GM18519 (cell line): ENCODE measurements around the gene CAV3.

Source experiments
- ATAC-seq: cut with Tn5 transposase; IDR thresholded peaks from one replicate; pipeline ENCODE4 v1.9.1; 2021; ENCODE audit warnings: mild to moderate bottlenecking, moderate library complexity; ENCODE audit not compliant: unreplicated experiment, low FRiP score

Gene CAV3

DNA sequence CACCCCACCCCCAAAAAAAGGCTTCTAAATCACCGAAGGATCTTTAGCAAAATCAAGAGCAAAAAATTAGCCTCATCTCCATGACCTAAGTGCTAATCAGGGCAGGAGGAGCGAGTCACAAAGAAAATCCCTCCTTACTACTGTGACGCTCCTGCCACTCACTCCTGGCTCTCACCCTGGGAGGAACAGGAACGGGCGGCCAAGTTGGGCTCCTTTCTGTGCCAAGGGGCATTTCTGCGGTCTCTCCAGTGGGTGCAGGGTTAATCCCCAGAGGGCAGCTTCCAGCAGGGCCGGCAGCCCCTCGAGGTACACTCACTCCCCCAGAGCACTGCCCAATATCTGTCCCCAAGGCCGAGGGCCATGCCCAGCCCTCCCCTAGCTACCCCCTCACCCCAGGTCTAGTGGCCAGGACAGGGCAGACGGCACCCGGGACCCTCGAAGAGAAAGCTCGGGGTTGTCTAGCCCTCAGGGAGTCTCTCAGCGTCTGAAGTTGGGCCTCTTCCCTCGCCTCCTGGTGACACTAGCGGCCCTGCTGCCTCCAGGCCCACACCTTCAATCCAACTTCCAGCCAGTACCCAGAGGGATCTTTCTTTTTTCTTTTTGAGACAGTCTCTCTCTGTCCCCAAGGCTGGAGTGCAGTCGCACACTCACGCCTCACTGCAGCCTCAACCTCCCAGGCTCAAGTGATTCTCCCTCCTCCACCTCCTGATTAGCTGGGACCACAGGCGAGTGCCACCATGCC, 706 bp downstream of the CAV3 start:
- no peak for ATAC-seq

DNA sequence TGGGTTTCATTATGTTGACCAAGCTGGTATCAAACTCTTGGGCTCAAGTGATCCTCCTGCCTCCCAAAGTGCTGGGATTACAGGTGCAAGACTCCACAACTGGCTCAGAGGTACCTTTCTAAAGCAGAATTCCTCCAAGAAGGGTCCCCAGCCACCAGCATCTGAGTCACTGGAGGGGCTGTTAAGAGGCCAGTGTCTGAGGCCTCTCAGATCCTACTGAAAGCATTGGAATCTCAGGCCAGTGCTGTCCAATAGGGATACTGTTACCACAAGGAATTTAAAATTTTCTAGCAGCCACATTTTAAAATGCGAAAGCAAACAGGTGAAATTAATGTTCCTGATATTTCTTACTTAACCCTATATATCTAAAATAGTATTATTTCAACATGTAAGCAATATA, 1.3 kb downstream of the CAV3 start:
- no peak for ATAC-seq

DNA sequence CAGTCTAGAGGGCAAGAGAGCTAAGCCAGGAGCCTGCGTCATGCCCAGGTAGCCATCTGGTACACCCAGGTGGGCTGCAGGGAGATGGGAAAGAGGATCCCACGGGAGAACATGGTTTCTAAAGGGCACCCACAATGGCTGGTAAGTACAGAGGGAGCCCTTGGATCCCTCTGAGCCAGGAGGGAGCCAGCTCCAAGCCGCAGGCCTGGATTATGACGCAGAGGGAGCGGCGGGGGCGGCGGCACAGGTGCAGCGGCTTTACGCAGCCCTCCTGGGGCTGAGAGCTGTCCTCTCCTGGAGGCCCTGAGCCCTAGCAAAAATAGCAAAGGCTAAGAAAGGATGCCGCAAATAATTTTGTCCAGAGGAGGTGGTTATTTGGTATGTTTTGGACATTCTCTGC, 2.8 kb downstream of the CAV3 start:
- ATAC-seq = no peak

DNA sequence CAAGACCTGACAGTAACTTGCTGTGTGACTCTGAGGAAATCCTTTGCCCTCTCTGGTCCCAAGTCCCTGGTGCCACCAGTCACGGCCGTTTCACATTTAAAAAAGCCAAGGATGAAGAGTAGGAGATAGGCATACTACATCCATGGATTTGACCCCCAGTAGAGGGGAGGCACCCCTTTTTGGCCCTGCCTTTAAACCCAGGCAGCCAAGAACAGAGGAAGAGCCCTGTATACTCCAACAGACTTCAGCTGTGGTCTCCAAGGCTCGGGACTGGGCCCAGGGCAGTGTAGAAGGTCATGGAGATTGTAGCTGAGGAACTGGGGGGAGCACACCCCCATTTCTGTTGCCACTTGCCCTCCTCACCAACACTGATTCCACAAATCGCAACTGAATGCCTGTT, 3.7 kb downstream of the CAV3 start:
- no peak for ATAC-seq

DNA sequence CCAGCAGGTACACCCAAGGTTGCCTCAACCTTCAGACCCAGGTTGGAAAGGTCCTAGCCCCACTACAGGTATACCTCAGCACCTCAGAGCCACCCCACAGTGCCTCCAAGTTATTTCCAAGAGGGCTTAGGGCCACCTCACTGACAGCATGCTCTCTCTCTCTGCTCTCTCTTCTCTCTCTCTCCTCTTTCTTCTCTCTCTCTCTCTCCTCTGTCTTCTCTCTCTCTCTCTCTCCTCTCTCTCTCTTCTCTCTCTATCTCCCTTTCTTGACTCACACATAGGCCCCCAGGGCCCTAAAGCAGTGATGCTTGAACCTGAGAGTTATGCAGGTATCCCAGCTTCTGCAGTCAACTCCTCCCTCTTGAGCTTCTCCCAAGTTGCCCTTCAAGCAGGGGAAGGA, 4.2 kb downstream of the CAV3 start:
- no peak for ATAC-seq

DNA sequence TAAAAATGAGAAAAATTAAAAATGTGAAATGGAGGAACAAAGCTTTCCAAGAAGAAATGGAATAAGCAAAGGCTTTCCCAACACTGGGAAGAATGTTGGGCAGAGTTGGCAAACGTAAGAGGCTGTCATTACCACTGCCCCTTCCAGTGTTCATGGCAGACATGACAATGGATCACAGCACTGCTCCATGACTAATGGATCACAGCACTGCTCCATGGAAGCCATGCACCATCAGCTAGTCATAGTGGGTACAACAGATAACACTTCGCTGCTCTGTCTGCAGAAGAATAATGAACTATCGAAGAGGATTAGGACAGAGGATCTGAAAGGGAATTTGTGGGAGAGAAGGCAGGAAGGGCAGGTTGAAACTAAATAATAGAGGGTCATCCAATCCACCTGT, 5.0 kb downstream of the CAV3 start:
- no peak for ATAC-seq

DNA sequence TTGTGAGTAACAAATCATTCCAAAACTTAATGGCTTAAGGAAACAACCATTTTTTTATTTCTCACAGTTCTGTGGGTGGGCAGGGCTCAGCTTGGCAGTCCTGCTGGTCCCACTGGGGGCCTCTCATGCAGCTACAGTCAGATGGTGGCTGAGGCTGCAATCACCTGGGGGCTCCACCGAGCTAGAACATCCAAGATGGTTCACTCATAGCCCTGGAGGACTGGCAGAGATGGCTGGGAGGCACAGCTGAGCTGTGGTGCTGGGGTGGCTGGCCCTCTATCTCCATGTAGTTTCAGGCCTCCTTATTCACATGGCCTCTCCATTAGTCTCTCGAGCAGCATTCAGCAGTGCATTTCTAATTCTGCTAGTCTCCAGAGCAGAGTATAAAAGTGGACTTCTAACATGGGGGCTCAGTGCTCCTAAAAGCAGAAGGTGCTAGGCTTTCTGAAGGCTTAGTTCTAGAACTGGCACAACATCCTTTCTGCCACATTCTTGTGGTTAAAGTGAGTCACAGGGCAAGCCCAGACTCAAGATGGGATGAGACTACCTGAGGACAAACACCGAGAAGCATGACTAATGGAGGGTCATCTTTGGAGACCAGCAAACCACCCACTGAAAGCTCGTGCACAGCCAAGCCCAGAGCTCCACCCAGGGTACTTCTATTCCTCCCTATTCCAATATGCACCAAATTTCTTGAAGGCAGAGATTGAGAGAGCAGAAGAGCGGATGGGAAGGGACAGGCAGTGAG, 6.3 kb downstream of the CAV3 start:
- ATAC-seq = no peak

DNA sequence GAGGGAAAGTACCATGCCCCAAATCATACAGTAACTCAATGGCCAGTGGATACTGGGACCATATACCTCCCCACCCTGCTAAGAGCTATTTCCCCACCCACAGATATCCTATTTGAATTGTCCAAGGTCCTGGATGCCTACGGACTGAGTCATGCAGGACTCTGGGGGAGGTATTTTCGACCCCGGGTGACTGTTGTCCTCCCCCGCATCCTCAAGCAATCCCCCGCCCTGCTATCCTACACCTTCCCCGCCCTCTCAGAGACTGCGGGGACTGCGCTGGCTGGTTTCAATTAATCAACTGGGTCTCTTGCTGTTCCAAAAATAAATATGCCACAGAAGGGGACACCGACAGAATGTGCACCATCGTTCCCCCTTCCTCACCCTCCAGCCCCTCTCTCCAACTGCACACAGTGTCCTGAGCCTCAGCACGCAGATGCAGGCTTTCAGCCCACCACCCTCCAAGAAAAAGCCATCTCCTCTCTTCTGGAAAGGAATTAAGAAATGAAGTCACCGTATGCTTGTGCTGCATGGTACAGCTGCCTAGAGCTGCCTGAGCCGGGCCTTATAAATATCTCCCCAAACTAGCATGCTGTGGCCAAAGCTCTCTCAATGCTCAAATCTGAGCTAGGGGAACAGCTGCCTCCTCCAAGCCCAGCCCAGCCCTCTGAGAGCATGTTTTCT, 8.1 kb downstream of the CAV3 start:
- no peak for ATAC-seq

DNA sequence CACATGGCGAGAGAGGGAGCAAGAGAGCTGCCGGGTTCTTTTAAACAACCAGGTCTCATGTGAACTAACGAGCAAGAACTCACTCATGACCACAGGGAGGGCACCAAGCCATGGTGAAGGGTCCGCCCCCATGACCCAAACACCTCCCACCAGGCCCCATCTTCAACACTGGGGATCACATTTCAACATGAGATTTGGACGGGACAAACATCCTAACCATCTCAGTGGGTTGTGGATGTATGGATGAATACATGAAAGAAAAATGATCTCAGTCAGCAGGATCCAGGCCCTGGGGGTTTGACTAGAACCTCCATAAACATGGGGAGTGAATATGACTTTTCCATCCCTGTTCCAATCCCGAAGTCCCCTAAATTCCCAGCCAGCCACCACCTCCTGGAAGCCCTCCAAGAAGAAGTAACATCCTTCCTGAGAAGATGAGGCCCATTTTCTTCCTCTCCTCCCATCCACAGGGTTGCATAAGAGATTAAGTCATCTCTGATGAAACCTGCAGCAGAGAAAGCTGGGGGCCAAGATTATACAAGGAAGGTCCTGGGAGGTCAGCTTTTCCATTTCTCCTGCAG, 9.5 kb downstream of the CAV3 start:
- ATAC-seq = no peak

DNA sequence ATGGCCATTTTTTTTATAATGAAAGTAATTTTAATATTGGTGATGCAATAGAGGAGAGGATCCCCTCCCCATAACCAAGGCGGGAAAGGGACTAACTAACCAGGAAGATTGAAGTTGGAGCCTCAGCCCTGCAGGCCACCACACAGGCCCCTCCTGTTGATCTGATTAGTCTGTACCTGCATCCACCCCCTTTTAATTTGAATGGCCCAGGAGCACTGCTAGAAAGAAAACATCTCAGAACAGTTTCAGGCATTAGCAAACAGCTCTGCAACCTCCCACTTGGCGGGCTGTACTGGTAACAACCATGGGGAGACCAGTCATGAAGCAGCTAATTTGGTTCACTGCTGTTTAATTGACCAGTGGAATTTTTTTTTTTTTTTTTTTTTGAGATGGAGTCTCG, 10.3 kb downstream of the CAV3 start:
- ATAC-seq = no peak

DNA sequence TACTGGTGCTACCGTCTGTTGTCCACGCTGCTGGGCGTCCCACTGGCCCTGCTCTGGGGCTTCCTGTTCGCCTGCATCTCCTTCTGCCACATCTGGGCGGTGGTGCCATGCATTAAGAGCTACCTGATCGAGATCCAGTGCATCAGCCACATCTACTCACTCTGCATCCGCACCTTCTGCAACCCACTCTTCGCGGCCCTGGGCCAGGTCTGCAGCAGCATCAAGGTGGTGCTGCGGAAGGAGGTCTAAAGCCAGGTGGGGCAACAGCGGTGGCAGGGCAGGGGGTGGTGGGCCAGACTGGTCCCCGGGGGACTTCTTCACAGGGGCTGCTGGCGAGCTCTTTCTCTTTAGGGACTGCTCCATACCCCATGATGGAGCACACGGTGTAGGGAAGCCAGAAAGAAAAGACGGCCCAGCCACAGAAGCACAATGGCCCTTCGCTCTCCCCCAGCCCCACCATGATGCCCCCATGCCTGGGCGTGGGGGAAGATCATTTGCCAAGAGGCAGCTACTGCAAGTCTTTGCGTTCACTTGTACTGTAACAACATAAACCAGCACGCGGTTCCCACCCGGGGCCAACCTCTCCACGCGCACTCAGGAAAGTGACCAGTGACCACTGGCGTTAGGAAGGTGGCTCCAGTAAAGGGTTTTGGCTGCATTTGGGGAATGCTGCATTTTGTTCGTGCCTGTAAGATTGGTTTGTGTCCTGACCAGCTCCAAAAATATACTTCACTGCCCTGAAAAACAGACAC, 12.2 kb downstream of the CAV3 start:
- ATAC-seq = no peak

DNA sequence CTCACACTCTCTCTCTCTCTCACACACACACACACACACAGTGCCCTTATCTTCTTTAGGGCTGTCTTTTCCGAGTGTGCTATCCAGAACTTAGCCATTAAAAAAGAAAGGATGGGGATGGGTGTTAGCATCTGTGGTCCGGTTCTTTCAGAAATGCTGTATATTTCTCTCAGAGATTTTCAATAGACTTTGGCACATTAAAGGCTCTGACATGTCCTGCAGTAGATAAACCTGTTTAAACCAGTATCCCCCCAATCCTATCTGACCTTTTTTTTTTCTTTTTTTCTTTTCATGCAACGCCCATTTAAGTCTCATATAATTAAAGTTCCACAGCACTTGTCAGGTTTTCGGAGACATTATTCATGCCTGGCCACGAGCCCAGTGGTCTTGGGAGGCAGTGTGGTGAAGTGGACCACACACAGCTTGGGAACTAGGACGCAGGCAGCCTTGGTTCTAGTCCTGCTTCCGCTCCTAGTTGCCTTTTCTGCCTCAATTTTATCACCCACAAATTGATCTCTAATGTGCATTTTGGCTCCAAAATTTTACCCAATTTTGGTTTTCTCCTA, 13.3 kb downstream of the CAV3 start:
- no peak for ATAC-seq

DNA sequence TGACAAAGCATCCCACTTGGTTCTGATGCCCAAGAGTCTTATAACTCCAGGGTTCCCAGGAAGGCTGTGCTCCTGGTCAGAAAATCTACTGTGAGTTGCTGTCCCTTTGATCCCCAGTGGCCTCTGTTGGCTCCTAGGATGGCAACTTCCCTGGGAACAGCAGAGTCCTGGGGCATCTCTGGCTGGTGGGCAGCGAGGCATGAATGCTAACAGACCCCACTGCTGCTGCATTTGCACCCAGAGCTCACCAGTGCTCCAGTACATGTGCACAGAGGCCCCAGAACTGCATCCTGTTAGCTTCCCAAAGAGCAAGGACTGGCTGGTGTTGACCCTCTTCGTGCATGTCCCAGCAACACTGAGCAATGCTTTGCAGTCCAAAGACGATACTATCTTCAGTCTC, 15.7 kb downstream of the CAV3 start:
- ATAC-seq = no peak

DNA sequence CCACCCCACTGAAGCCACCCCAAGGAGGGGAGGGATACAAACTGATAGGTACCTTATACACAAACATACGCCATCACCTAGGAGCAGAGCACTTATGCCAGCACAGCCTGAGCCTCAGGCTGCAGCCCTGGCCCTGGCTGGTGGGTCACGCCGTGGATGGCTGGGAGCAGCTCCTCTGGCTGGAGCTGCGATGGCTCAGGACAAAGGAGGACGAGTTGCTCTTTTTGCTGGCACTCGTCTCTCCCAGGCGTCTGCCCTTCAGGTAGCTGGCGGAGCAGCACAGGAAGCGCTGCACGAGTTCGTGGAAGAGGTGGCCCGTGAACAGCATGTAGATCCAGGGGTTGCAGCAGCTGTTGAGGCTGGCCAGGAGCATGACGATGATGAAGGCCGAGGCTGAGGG, 19.2 kb downstream of the CAV3 start:
- no peak for ATAC-seq

DNA sequence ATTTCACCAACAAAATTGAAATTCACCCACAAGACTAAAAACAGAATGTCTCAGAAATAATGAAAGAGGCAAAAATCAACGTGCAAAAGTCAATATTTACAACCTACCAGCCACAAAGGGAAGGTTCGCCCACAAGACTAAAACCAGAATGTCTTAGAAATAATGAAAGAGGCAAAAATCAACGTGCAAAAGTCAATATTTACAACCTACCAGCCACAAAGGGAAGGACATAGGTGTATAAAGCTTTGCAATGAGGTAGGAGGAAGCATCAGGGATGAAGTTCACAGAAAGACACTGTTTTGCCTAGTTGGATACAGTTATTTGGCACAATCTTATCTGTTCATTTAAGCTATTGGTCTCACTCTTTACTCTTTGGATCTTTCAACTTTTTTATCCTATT, 21.5 kb downstream of the CAV3 start:
- ATAC-seq = no peak

DNA sequence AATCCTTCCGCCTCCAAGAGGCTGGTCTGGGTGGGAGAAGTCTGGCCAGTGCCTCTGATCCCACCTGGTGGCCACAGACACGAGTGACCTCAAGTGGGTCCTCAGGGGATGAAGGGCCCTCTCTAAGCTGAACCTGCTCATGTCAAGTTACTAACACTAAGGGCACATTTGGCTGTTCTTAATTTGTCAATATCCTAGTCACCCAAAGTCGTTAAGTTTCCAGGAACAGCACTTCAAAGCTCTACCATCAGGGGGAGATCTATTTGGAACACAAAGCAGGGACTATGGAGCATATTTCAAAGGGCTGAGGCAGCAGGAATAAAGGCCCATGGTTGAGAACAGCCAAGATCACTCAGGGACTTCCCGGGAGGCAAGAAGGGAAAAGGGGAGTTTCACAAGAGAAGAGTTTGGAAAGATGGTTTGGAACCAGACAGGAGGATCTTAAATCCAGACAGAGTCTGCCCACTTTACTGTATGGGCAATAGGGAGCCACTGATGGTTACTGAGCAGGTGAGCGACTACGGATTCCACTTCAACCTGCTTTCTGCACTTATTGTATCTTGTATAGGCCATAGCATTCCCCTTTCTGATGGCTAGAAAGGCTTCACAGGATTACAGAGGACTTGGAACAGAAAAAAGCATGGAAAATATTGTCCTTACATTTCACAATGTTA, 22.1 kb downstream of the CAV3 start:
- ATAC-seq = no peak

DNA sequence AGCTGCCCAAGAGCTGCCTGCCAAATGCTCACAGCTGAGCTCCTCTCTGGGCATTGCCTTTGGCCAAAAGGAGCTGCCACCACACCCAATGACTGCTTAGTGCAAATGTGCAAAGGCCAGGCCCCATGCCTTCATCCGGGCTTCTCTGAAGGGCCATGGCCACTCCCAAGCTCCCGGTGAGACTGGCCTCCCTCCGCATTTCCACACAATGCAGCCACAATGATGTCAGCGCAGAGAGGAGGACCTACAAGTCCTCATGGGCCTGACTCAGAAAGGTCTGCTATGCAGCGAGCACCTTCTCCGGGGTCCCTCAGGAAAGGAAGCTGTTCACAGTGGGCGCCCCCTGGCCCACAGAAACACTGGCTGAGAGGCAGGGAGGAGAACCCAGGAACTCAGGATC, 23.1 kb downstream of the CAV3 start:
- no peak for ATAC-seq

DNA sequence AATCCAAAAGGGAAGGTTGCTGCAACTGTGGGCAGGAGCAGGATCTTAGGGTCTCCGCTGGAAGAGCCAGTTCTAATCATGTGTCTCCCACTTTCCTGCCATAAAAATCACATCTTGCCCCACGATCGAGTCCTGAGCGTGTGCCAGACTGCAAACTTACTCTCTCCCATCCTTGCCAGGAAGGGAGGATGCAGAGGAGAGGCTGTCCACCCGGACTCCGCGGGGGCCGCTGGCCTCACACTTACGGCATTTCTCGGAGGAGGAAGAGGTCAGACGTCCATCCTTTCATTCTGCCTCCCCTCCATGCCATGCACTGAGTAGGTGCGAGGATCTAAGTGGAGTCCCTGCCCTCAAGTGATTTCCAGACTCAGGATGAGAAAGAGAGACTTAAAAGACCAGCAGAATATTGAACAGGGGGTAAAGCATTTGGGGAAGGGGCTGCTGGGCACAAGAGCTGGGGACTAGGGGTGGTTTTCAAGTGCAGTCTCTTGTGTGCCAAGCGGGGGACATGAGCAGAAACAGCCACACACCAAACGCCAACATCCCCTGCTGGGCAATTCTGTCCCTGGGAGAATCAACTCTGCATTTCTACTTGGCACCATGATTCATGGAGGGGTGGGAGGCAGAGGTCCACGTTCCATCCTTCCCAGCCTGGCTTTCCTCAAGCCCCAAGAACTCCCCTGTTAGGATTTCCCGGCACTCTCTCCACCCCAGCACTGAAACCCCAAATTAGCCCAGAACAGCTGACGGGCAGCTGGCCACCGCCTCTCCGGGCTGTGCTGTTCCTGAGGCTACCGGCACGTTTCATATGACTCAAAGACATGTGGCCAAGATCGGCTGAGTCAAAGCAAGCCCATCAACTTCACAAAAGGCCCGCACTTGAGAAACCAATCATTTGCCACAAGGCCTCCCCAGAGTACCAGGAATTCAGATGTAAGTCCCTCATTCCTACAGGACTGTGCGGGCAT, 24.2 kb downstream of the CAV3 start:
- no peak for ATAC-seq
